HG03442 (cell line): ENCODE data around the gene IGLL1.
"Not testable (repeated sequence)": the region's sequence is repeated elsewhere in the genome, so short reads cannot be mapped to it uniquely, and the experiment has no call there.

Experiments used
- ATAC-seq: cut with Tn5 transposase; IDR thresholded peaks from one replicate; pipeline ENCODE4 v1.9.1; 2021; ENCODE audit warnings: mild to moderate bottlenecking, moderate library complexity; ENCODE audit not compliant: unreplicated experiment

Gene IGLL1

DNA sequence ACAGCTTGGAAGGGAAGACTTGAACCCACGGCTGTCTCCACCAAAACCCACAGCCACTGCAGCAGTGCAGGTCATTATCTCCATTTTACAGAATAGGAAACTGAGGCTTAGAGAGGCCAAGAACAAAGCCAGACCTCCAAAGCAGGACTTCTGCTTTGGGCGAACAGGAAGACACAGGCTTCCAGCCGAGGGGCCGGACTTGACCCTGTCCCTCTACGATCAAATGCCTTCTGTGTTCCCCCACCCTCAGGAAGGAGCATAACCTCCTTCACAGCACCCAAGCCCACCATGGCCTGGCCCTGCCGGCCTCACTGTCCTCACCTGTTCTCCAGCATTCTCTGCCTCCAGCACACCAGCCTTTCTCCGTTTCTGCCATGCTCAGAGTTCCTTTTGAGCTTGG is 15.8 kb downstream of the IGLL1 start:
- no peak for ATAC-seq

DNA sequence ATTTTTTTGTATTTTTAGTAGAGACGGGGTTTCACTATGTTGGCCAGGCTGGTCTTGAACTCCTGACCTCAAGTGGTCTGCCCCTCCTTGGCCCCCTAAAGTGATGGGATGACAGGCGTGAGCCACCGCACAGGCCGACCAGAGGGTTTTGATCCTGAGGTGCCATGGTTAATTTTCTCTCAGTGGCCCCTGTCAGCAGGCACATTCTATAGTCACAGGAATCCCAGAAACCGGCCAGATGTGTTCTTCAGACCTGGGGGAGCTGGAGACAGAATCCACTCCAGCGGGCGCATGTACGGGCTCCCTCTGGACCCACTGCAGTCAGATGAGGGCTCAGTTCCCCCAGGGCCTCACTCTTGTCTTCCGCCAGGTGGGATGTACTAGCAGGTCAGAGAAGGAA is 17.0 kb downstream of the IGLL1 start:
- ATAC-seq: no peak

DNA sequence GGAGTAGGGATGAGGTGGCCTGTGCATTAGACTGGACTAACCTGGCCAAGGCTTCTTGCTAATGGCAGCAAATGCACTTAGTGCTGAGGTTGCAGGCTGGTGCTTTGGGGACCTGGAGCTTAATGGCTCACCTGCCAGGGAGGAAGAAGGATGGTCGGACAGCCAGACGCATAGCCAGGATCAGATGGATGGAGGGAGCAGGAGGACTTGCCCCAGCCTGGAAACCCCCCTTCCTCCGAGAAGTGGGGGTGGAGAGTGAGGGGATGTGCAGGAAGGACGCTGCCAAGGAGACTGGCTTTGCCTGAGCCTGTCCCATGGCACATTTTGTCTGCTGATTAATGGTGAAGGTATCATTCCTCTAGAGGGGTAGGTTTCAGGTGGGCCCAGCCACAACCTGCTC is 17.9 kb downstream of the IGLL1 start:
- ATAC-seq: no peak

GRCh38 chr22:23561025-23561510 is 19.0 kb downstream of the IGLL1 start:
- ATAC-seq: not testable (repeated sequence)

DNA sequence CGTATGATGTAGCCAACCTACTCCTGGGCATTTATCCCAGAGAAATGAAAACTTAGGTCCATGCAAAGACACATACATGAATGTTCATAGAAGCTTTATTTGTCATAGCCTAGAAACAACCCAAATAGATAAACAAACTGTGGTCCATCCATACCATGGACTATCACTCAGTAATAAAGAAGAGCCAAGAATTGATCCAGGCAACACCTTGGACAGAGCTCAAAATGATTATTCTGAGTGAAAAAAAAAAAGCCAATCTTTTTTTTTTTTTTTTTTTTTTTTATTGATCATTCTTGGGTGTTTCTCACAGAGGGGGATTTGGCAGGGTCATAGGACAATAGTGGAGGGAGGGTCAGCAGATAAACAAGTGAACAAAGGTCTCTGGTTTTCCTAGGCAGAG is 19.9 kb downstream of the IGLL1 start:
- ATAC-seq: not testable (repeated sequence)

- ATAC-seq: no peak
These were observed 22.6 kb downstream of the IGLL1 start for GRCh38 chr22:23557467-23557866.

- no peak for ATAC-seq
These were observed 23.1 kb downstream of the IGLL1 start for GRCh38 chr22:23557036-23557435.

DNA sequence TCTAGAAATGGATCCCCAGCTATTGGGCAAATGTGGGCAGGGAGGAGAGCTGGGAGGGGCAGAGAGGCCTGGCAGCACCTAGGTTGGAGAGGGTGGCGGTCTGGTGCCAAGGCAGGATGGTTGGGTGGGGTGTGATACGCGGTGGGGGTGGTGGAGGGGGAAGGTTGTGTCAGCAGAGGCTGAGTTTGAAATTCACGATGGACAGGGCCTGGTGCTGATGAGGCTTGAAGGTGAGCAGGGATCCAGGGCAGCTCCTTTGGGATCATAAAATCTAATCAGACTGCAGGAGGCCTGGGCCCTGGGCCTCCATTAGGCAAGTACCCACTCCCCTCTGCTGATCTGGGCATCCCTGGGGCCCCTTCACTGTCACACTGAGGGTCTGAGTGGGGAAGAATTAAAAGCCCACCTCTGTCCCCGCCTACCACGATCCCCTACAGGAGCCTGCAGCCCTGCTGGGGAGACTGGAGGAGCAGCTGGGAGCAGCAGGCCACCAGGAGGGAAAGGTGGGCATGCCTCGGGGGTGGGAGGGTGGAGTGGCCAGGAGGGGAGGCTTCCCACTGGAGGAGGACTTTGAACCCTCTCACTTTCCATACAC is 24.0 kb downstream of the IGLL1 start:
- no peak for ATAC-seq

GRCh38 chr22:23555118-23555517 is 25.0 kb downstream of the IGLL1 start:
- ATAC-seq: no peak

DNA sequence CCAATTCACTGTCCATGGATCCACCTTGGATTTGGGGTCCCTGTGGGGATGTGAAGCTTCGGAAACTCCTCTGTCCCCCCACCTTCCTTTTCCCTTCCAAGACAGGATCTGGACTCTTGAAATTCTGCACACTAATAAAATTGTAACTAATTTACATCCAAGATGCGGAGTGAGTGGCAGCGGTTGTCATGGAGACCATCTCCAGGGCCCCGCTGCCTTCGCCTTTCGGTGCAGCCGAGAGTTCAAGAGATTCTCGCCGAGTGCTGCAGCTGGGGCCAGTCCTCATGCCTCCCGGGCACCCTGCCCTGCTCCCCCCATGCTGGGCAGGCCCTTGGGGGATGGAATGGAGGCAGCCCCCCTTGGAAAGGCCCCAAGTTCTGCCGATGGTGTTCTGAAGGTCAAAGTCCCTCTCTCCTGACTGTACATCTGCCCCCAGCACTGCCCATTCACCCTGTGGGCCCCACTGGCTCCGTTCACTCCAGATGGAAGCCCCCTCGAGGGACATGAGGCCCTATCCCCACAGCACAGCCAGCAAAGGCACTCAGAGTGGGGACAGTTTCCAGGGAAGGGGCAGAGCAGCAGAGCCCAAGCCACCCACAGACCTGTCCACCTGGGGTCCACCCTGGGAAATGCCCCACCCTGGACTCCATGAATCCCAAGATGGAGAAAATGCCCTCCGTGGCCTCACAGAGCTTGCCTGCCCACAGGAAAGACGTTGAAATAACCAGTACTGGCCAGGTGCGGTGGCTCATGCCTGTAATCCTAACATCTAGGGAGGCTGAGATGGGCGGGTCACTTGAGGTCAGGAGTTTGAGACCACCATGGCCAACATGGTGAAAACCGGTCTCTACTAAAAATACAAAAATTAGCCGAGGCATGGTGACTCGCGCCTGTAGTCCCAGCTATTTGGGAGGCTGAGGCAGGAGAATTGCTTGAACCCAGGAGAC is 25.9 kb downstream of the IGLL1 start:
- ATAC-seq: no peak

GRCh38 chr22:23553438-23553837 is 26.7 kb downstream of the IGLL1 start:
- ATAC-seq: no peak

GRCh38 chr22:23552573-23552972 is 27.5 kb downstream of the IGLL1 start:
- no peak for ATAC-seq

GRCh38 chr22:23551385-23551784 is 28.7 kb downstream of the IGLL1 start:
- no peak for ATAC-seq

DNA sequence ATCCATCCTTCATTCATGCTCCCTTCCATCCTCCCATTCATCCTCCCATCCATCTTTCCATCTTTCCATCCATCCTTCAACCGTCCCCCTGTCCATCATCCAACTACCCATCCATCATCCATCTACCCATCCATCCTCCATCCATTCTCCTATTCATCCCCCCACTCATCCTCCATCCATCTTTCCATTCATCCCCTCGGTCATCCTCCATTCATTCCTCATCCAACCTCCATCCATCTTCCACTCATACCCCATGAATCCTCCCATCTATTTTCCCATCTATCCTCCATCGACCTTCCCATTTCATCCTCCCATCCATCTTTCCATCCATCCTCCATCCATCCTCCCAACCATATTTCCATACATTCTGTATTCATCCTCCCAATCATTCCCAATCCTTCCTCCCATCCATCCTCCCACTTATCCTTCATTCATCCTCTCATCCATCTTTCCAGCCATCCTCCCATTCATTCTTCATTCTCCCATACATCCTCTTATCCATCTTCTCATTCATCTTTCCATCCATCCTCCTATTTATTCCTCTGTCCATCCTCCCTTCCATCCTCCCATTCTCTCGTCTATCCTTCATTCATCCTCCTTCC is 29.9 kb downstream of the IGLL1 start:
- no peak for ATAC-seq

DNA sequence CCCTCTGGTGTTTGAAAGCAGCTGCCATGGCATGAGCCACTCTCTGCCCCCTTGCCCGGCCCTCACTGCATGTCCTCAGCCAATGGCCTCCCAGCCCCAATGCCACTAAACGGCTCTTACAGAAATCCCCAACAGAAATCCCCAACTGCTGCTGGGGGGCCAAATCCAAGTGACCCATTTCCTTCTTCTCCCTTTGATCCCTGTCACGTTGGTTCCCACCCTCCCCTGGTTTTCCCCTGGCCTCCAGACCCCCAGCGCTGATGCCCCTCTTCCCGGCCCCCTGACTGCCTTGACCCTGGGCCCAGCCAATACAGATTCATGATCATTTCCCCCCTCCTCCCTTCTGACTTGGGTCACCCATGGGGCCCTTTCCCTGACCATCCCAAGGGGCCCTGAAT is 30.9 kb downstream of the IGLL1 start:
- ATAC-seq: no peak

- ATAC-seq: no peak
These were observed 31.4 kb downstream of the IGLL1 start for GRCh38 chr22:23548501-23549197.

GRCh38 chr22:23547818-23548500 is 32.1 kb downstream of the IGLL1 start:
- ATAC-seq: no peak

DNA sequence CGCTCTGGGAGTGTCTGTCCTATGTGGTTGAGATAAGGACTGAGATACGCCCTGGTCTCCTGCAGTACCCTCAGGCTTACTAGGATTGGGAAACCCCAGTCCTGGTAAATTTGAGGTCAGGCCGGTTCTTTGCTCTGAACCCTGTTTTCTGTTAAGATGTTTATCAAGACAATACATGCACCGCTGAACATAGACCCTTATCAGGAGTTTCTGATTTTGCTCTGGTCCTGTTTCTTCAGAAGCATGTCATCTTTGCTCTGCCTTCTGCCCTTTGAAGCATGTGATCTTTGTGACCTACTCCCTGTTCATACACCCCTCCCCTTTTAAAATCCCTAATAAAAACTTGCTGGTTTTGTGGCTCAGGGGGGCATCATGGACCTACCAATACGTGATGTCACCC is 32.7 kb downstream of the IGLL1 start:
- not testable (repeated sequence) for ATAC-seq

DNA sequence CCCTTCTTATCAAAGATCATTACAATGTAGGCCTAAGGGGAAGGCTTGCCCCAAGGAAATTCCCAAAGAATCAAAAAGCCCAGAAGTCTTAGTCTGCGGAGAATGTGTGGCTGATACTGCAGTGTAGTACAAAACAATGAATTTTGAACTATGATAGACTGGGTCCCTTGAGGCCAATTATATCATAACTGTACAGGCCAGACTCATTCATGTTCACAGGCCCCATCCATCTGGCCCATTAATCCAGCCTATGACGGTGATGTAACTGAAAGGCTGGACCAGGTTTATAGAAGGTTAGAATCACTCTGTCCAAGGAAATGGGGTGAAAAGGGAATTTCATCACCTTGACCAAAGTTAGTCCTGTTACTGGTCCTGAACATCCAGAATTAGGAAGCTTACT is 35.2 kb downstream of the IGLL1 start:
- ATAC-seq: no peak

DNA sequence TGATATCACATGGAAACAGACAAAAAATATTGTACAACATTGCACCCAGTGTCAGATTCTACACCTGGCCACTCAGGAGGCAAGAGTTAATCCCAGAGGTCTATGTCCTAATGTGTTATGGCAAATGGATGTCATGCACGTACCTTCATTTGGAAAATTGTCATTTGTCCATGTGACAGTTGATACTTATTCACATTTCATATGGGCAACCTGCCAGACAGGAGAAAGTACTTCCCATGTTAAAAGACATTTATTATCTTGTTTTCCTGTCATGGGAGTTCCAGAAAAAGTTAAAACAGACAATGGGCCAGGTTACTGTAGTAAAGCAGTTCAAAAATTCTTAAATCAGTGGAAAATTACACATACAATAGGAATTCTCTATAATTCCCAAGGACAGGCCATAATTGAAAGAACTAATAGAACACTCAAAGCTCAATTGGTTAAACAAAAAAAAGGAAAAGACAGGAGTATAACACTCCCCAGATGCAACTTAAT is 36.5 kb downstream of the IGLL1 start:
- not testable (repeated sequence) for ATAC-seq
